Measurements from ENCODE around the gene ISCU.

GRCh38 chr12:108610856-108611605, 48.6 kb downstream of the ISCU start:
- TF ChIP-seq POLR2A (IDR thresholded peaks at IDR 0.05; ENCODE audit: low read length) (no peak), GATA1 (IDR thresholded peaks at IDR 0.05; ENCODE audit: low read depth, low read length) (no peak)

Data from erythroblast (primary cell).